CD4-positive, alpha-beta T cell (primary cell): ENCODE measurements around the gene TLE1. TPM values are rescaled to one million over a fixed set of nuclear protein-coding genes. Genes with fewer than 3 reads are reported as not detected.

ENCODE experiments used
- ATAC-seq: fragments of 200-7000 bp; cut with Tn5 transposase; one replicate; pipeline ENCODE4 v1.10.0; 2022; ENCODE audit warnings: mild to moderate bottlenecking; ENCODE audit not compliant: poor library complexity
- CTCF ChIA-PET: fragments of 350-600 bp; sonication (Branson Sonifier 250); formaldehyde crosslinking; loops from one replicate; lab custom pipeline; 2021; ENCODE audit warnings: antibody characterized with exemption, inconsistent platforms; lab: Charles Lee
- POLR2A ChIA-PET: fragments of 350-600 bp; sonication (Branson Sonifier 250); formaldehyde crosslinking; loops from one replicate; lab custom pipeline; 2021; ENCODE audit warnings: antibody characterized with exemption, inconsistent platforms; lab: Charles Lee
- DNase-seq, 14 experiments: peaks; one replicate each; pipeline ENCODE4 v3.0.0-alpha.2; 2013 to 2020; ENCODE audit warnings: mixed read lengths in 2 of 14
- H3K27ac ChIP-seq, 2 donors: one replicate each; pipeline versions ENCODE4 v1.5.1 to v1.7.0; 2013; ENCODE audit warnings: low read length in 2 of 2, low read depth in 1 of 2, mild to moderate bottlenecking in 1 of 2
- H3K27me3 ChIP-seq, 2 experiments: 1 replicate in 1 of 2; 2 replicates in 1 of 2; pipeline versions ENCODE4 v1.6.1 to v1.7.0; 2013; ENCODE audit warnings: low read length in 2 of 2, control low read depth in 1 of 2, mild to moderate bottlenecking in 1 of 2, moderate library complexity in 1 of 2; ENCODE audit not compliant: insufficient read depth in 2 of 2, control insufficient read depth in 1 of 2
- H3K36me3 ChIP-seq: one replicate; pipeline ENCODE4 v1.6.1; 2013; ENCODE audit warnings: low read length, control low read depth; ENCODE audit not compliant: insufficient read depth
- H3K4me1 ChIP-seq: one replicate; pipeline ENCODE4 v1.6.1; 2013; ENCODE audit warnings: low read length, control low read depth; ENCODE audit not compliant: insufficient read depth
- H3K4me3 ChIP-seq: one replicate; pipeline ENCODE4 v1.5.1; 2013; ENCODE audit warnings: mild to moderate bottlenecking, low read length, moderate library complexity
- H3K9me3 ChIP-seq, 2 experiments: 1 replicate in 1 of 2; 2 replicates in 1 of 2; pipeline versions ENCODE4 v1.6.1 to v1.7.0; 2013; ENCODE audit warnings: low read length in 2 of 2, mild to moderate bottlenecking in 2 of 2, control low read depth in 1 of 2, moderate library complexity in 1 of 2; ENCODE audit not compliant: control insufficient read depth in 1 of 2, insufficient read depth in 1 of 2
- H3K27ac Mint-ChIP-seq: one replicate; pipeline ENCODE4 v1.8.0; 2020; ENCODE audit warnings: mixed read lengths
- H3K27me3 Mint-ChIP-seq: one replicate; pipeline ENCODE4 v1.8.0; 2021; ENCODE audit warnings: mixed read lengths
- H3K36me3 Mint-ChIP-seq: one replicate; pipeline ENCODE4 v1.8.0; 2021; ENCODE audit warnings: low read depth, mixed read lengths
- H3K4me1 Mint-ChIP-seq: one replicate; pipeline ENCODE4 v1.8.0; 2021; ENCODE audit warnings: low read depth, mixed read lengths
- H3K4me3 Mint-ChIP-seq: one replicate; pipeline ENCODE4 v1.8.0; 2020; ENCODE audit warnings: mild to moderate bottlenecking, mixed read lengths
- H3K9me3 Mint-ChIP-seq: one replicate; pipeline ENCODE4 v1.8.0; 2020; ENCODE audit warnings: mixed read lengths
- CTCF ChIP-seq: fragments of 200-600 bp; IDR thresholded peaks from one replicate; pipeline ENCODE4 v1.8.0; 2022; ENCODE audit warnings: antibody characterized with exemption, mild to moderate bottlenecking
- intact Hi-C, 2 experiments: fragments of 100-400 bp; cut with DNase I in 1 of 2; cut with micrococcal nuclease in 1 of 2; formaldehyde crosslinking; loops; one replicate each; pipeline versions ENCODE4 v1.15.1 to v1.9.0; 2023 to 2025; cut with DNase I, micrococcal nuclease
- total RNA-seq, 174 experiments: library from RNA in 2 of 174; stranded (reverse) in 2 of 174; gene quantifications; one replicate each; pipeline ENCODE4 v1.2.3 and lab custom pipeline; 2021 to 2026

TLE1 gene
- total RNA-seq, 2 experiments from 2014 or later = 3.4 to 3.5 TPM

- Mint-ChIP-seq H3K9me3 (no peaks in the 10 kb centered on the region), H3K27ac (no peak overlapping the region), H3K4me3 (no peak overlapping the region), H3K4me1 (peaks cover 10% of the 10 kb centered on the region), H3K27me3 (no peaks in the 10 kb centered on the region), H3K36me3 (no peaks in the 10 kb centered on the region)
- TF ChIP-seq CTCF = no peak
- DNase-seq = no peak
- POLR2A ChIA-PET = no interaction called here
- CTCF ChIA-PET = no interaction called here
- intact Hi-C loops = no loop called here
- Histone ChIP-seq H3K4me1 (no peaks in the 10 kb centered on the region), H3K27ac (no peak overlapping the region), H3K4me3 (no peak overlapping the region), H3K9me3 (peaks cover 0 to 7% of the 10 kb centered on the region in 2 experiments), H3K27me3 (no peaks in the 10 kb centered on the region), H3K36me3 (no peaks in the 10 kb centered on the region)
- ATAC-seq = no peak
Observed at GRCh38 chr9:81621118-81621517, 68.2 kb downstream of the TLE1 start.

GRCh38 chr9:81620002-81620390 is 69.4 kb downstream of the TLE1 start:
- Histone ChIP-seq H3K36me3 (no peaks in the 10 kb centered on the region), H3K4me1 (no peaks in the 10 kb centered on the region), H3K27ac (no peak overlapping the region), H3K9me3 (peaks cover 0 to 10% of the 10 kb centered on the region in 2 experiments), H3K4me3 (no peak overlapping the region), H3K27me3 (no peaks in the 10 kb centered on the region)
- H3K27ac Mint-ChIP-seq = no peak overlapping the region
- no peak for DNase-seq
- peaks cover 10% of the 10 kb centered on the region for H3K4me1 Mint-ChIP-seq
- no peak for ATAC-seq
- H3K4me3 Mint-ChIP-seq = no peak overlapping the region
- no peaks in the 10 kb centered on the region for H3K27me3 Mint-ChIP-seq
- no peaks in the 10 kb centered on the region for H3K36me3 Mint-ChIP-seq
- TF ChIP-seq CTCF = no peak
- intact Hi-C loops = no loop called here
- ChIA-PET CTCF (no interaction called here), POLR2A (no interaction called here)
- H3K9me3 Mint-ChIP-seq = no peaks in the 10 kb centered on the region

GRCh38 chr9:81619353-81620001 is 69.9 kb downstream of the TLE1 start:
- POLR2A ChIA-PET = no interaction called here
- H3K4me3 Mint-ChIP-seq = no peak overlapping the region

More at GRCh38 chr9:81619353-81620001, 69.9 kb downstream of the TLE1 start:
- intact Hi-C loops = no loop called here
- TF ChIP-seq CTCF = no peak
- H3K36me3 Mint-ChIP-seq = no peaks in the 10 kb centered on the region
- no peaks in the 10 kb centered on the region for H3K36me3 ChIP-seq
- H3K4me1 ChIP-seq = no peaks in the 10 kb centered on the region
- H3K9me3 ChIP-seq = peaks cover 0 to 10% of the 10 kb centered on the region in 2 experiments
- H3K27ac Mint-ChIP-seq = no peak overlapping the region
- no peak overlapping the region for H3K27ac ChIP-seq
- H3K9me3 Mint-ChIP-seq = no peaks in the 10 kb centered on the region
- CTCF ChIA-PET = no interaction called here
- H3K27me3 ChIP-seq = no peaks in the 10 kb centered on the region
- DNase-seq (no peak), ATAC-seq (no peak)
- no peak overlapping the region for H3K4me3 ChIP-seq
- peaks cover 10% of the 10 kb centered on the region for H3K4me1 Mint-ChIP-seq
- H3K27me3 Mint-ChIP-seq = no peaks in the 10 kb centered on the region
